HG03103 (cell line): Measurements from ENCODE around the gene PTTG1IP2.

Experiments used
- ATAC-seq: cut with Tn5 transposase; IDR thresholded peaks from one replicate; pipeline ENCODE4 v1.9.1; 2021; ENCODE audit warnings: low read depth; ENCODE audit not compliant: unreplicated experiment

Gene PTTG1IP2

GRCh38 chr7:90474284-90475210 is 5.1 kb downstream of the PTTG1IP2 start:
- no peak for ATAC-seq

GRCh38 chr7:90483251-90483650 is 13.8 kb downstream of the PTTG1IP2 start:
- ATAC-seq, result no peak

DNA sequence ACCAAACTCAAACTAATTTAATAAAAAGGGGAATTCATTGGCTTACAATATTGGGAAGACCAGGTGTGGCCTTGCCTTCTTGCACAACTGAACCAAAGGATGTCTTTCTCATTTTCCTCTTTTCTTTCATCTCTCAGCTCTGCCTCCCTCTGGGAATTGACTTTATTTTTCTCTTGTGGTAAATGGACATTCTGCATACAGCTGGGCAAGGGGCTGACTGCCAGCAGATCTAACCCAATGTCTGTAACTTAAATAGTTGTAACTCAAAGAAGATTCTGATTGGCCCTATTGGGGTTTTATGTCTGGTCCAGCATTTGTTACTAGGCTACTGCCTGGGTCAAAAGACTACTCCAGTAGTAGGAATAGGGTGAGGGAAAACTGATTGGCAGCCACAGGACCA is 15.3 kb downstream of the PTTG1IP2 start:
- no peak for ATAC-seq

- no peak for ATAC-seq
Measured at GRCh38 chr7:90485734-90486316, 16.4 kb downstream of the PTTG1IP2 start.

- ATAC-seq, result no peak
Measured at GRCh38 chr7:90487808-90488207, 18.4 kb downstream of the PTTG1IP2 start.

DNA sequence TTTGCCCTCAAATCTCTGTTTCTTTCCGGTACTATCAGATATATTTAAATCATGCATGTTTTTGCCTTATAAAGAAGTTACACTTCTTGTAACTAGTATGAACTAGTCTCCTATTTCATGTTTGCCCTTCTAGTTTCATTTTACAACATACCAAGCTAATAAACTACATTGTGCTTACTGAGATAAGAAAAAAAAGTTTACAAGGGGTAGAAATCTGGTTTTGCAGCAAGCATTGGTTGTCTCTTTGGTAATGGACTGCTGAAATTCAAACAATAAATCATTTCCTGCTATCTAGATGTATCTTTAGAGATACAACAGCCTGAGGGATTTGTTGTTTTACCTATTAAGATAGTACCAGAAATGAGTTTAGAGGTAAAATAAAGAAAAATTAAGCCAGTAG is 18.8 kb downstream of the PTTG1IP2 start:
- ATAC-seq, result no peak

DNA sequence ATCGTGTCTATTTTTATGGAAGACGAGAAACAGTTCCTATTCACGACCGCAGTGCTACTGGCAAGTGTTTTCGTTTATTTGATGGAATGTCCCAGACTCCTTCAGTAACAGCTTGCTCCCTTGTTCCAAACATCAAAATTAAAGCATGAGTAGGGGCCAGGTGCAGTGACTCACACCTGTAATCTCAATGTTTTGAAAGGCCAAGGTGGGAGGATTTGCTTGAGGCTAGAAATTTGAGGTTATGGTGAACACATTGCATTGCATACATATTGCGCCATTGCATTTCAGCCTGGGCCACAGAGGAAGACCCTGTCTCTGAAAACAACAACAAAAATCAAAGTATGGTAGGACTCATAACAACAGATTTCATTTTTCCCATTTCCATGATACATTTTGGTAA is 22.8 kb downstream of the PTTG1IP2 start:
- no peak for ATAC-seq

DNA sequence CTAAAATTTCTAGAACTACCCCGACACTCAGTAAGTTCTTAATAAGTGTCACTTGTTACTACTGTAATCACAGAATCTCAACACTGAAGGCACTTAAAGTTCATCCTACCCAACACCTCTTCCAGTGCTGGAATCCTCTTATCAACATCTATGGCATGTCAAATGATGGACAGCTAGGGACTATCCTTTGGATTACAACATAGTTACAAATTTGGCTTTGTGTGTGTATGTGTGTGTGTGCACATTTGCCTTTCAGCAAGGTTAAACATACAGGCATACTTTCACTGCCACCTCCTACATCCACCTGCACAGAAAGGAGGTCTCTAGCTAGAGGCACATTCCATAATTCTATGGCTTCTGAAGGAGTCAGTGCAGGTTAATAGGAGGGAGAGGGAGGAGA is 25.8 kb downstream of the PTTG1IP2 start:
- no peak for ATAC-seq

GRCh38 chr7:90502539-90502938 is 33.1 kb downstream of the PTTG1IP2 start:
- ATAC-seq, result no peak

DNA sequence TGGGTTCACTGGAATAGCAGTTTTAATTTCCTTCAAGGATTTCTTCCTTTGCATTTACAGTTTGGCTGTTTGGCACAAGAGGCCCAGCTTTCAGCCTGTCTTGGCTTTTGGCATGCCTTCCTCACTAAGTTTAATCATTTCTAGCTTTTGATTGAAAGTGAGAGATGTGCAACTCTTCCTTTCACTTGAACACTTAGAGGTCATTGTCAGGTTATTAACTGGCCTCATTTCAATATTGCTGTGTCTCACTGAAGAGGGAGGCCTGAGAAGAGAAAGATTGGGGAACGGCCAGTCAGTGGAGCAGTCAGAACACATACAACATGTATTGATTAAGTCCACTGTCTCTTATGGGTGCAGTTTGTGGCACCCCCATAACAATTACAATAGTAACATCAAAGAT is 33.9 kb downstream of the PTTG1IP2 start:
- no peak for ATAC-seq

DNA sequence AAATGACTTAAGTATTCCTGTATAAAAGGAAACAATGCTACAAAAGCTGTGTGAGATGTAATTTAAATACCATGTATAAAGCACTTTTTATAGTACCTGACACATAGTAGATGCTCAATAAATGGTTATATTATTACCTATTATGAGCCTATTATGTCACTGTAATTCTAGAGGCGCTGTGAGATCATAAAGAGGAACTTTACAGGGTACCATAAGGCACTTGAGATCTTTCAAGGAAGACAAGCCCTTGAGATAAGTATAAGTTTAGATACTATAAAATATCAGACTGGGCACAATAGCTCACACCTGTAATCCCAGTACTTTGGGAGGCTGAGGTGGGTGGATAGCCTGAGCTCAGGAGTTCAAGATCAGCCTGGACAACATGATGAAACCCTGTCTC is 38.3 kb downstream of the PTTG1IP2 start:
- no peak for ATAC-seq

GRCh38 chr7:90511776-90512175 is 42.3 kb downstream of the PTTG1IP2 start:
- ATAC-seq, result no peak

DNA sequence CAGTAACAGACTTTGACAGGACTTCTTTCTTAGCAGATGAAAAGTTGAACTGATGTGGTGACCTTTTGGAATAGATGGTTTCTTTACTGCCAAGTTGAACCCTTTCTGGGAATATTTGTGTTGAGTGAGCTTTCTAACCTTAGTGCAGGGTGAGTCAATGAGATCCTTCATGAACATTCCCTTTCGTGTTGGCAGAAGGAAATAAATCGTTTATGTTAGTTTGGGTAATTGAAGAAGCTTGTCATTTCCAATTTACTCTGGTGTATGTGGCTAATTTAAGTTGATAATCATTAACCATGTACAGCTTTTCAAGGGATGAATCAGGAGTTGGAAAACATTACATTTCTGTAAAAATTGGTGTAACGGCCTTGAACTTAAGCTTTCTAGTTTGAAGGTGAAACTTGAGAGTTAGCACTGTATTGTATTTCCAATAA is 43.4 kb downstream of the PTTG1IP2 start:
- no peak for ATAC-seq

DNA sequence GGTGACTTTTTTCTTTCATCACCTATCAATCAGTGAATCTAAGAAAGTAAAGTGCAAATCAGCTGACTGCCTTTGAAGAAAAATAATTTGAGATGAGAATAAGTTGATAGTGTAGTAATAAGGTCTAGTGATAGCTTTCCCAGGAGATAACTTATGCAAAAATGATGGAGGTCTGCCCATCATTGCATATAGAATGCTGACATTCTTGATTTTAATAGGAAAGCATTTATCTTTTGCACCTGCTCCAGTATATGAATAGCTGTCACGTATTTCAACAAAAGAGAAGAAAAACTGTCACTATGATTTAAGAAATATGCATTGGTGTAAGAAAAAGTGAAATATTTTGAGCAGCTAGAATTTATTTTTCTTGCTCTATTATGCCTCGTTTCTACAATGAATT is 46.8 kb downstream of the PTTG1IP2 start:
- no peak for ATAC-seq

- ATAC-seq, result no peak
Measured at GRCh38 chr7:90518630-90519029, 49.2 kb downstream of the PTTG1IP2 start.

- no peak for ATAC-seq
Measured at GRCh38 chr7:90520484-90520883, 51.0 kb downstream of the PTTG1IP2 start.

DNA sequence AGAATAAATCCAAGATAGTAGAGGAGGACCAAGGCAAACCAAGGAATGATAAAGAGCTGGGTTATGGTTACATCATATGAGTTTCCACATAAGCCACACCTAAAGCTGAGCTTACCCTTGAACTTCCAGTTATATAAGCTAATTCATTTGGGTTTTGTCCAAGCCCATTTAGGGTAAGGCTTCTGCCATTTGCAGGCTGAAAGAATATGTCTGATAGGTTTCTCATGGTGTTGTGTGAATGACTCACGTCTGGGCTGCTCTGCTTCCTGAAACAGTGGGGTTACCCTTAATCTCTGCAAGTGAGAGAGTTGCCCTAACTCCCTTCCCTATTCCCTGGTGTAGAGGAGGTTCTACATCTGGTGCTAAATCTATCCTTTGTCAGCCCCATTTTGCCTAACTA is 60.8 kb downstream of the PTTG1IP2 start:
- no peak for ATAC-seq

GRCh38 chr7:90532231-90532929 is 62.9 kb downstream of the PTTG1IP2 start:
- peak; percentile 50 for ATAC-seq

DNA sequence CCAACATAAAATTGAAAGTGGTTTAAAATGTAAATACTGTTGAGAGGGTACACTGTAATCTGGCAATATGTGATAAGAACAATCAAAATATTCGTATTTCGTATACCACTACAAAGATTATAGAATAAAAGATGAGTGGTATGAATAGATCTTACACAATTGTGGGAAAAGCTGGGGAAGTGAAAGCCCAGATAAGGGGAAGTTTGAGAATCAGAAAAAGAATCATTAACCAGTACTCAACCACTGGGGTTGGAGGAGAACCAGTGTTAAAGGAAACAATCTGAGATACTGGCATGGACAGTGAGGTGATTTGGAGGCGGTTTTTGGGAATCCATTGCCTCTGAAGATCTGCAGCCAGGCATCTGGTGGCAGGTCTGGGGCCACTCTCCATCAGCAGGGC is 67.0 kb downstream of the PTTG1IP2 start:
- no peak for ATAC-seq

DNA sequence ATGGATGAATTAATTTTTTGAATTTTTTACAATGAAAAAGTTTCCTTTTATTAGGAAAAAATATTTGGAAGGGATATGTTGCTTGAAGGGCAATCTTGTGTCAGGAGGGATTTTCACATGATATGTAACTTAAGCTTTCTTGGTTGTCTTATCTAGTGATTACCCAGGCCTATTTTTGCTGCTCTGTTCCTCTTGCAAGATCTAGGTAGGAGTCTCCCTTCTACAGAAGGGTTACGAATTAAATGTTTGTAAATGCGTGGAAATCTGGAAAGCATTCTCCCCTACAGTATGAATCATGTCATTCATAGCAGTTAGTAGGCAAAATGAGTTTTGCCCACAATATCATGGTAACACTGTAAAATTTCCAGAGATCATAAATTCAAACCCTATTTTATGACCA is 69.0 kb downstream of the PTTG1IP2 start:
- ATAC-seq, result no peak

- no peak for ATAC-seq
Measured at GRCh38 chr7:90540406-90540805, 71.0 kb downstream of the PTTG1IP2 start.
